Thoracic aorta (tissue), 2 donors: ENCODE measurements around the gene UQCC2. TPM values are rescaled to one million over a fixed set of nuclear protein-coding genes. Genes with fewer than 3 reads are reported as not detected.

Experiments
- ATAC-seq: fragments of 150-250 bp; one replicate; pipeline ENCODE4 v1.8.0; 2017; ENCODE audit warnings: low read depth; ENCODE audit not compliant: insufficient number of reproducible peaks, low FRiP score
- DNase-seq: peaks from one replicate; pipeline ENCODE4 v3.0.0-alpha.2; 2020; ENCODE audit warnings: low spot score
- H3K27ac ChIP-seq, 2 donors: fragments of 200-600 bp; sonication (generic); 1 replicate in 1 of 2; 2 replicates in 1 of 2; pipeline ENCODE4 v1.5.1; 2016; ENCODE audit warnings: mild to moderate bottlenecking in 2 of 2, moderate library complexity in 2 of 2
- H3K27me3 ChIP-seq: fragments of 200-600 bp; sonication (generic); replicated peaks from 2 replicates; pipeline ENCODE4 v1.6.0; 2016; ENCODE audit warnings: mild to moderate bottlenecking; ENCODE audit not compliant: insufficient read depth
- H3K36me3 ChIP-seq: fragments of 200-600 bp; sonication (generic); one replicate; pipeline ENCODE4 v1.5.1; 2016
- H3K4me1 ChIP-seq, 2 donors: fragments of 200-600 bp; sonication (generic); 1 replicate in 1 of 2; 2 replicates in 1 of 2; pipeline versions ENCODE4 v1.5.1 to v1.6.0; 2016; ENCODE audit warnings: low read depth in 2 of 2, mild to moderate bottlenecking in 1 of 2; ENCODE audit not compliant: control insufficient read depth in 1 of 2
- H3K4me3 ChIP-seq: fragments of 200-600 bp; sonication (generic); 2 replicates; pipeline ENCODE4 v1.5.1; 2016; ENCODE audit warnings: mild to moderate bottlenecking
- H3K9me3 ChIP-seq: fragments of 200-600 bp; sonication (generic); 2 replicates; pipeline ENCODE4 v1.5.1; 2016
- CTCF ChIP-seq: fragments of 200-600 bp; sonication (generic); IDR thresholded peaks from one replicate; pipeline ENCODE4 v1.5.1; 2019; ENCODE audit warnings: antibody characterized with exemption
- total RNA-seq, 2 donors: library from RNA; depleted of rRNA; stranded (reverse); fragments of >200 nt; gene quantifications; one replicate each; pipeline versions ENCODE4 v1.1.0 to v1.2.3, GENCODE V29; 2016

The UQCC2 gene
- total RNA-seq, 2 donors from 2014 or later = 15.0 to 39.8 TPM

GRCh38 chr6:33725222-33725621 lies 13.7 kb upstream of the UQCC2 start:
- DNase-seq (no peak), ATAC-seq (no peak)
- Histone ChIP-seq H3K9me3 (no peaks in the 10 kb centered on the region), H3K36me3 (no peaks in the 10 kb centered on the region), H3K4me3 (no peak overlapping the region), H3K4me1 (no peaks in the 10 kb centered on the region), H3K27ac (no peak overlapping the region), H3K27me3 (no peaks in the 10 kb centered on the region)
- no peak for TF ChIP-seq CTCF

DNA sequence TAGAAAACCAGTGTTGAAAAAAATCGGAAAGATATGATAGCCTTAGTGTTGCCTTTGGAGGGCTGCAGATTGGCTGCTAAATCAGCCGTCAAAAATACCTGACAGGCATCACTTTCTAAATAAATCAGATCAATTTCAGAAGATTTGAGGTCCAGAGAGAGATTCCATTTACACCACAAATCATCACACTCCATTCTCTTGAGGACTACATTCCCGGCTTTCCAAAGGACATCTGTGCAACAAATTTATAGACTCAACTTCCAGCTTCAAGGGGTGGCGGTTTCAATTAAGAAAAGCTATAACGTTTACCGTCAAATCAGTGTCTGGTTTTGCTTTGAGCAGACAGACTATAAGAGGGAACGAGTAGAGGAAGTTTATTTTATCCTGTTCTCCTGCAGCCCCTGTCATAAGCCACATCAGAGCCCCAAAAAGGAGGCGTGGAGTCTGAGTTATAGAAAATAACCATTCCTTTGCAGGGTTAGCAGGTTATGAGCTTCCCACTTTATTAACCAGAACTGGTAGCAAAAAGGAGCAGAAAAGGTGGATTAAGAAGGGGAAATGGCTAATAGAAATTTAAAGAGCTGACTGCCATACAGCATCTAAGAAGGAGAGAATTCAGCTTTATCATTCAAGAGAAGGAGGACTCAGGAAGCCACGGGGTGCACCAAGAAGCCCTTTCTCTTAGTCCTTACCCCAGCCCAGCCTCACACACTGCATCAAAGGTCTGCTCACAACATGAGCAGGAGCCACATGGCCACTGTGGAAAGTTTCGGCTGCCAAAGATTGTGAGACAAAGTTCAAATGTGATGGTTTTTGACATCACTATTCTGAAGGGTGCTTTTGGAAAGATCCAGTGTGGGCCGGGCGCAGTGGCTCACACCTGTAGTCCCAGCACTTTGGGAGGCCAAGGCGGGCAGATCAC lies 12.9 kb upstream of the UQCC2 start:
- ATAC-seq = no peak
- Histone ChIP-seq H3K27ac (no peak overlapping the region), H3K4me3 (no peak overlapping the region)

DNA sequence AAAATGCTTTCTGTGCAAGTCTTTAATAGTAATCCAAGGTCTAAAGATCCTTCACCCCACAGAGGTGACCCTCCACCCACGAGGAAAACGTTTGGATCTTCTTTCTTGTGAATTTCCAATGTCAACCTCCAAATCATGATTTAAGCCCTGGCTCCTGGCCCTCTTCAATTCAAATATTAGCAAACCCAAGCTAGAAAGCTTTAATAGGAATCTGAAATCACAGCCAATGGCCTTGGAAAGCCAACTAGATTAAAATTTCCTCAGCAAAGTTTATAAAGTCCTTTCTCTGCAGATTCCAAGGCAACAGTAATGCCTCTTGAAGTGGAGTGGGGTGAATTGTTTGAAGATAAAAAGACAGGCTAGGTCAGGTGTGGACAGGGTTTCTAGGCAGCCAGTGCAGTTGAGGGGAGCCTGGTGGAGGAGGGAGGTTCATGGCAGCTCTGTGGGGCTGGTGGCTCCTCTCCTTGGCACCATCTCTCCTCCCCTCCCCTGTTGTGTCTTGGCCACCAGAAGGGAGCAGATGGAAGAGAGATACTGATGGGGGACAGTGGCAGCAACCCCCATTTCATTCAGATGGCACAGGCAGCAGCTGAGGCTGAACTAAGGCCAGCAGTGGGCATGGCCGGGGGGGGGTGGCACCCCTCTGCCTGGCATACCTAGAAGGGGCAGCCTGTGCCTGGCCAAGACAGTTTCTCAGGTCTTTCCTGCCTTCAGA lies 12.0 kb upstream of the UQCC2 start:
- Histone ChIP-seq H3K4me1 (no peaks in the 10 kb centered on the region), H3K27me3 (no peaks in the 10 kb centered on the region), H3K27ac (no peak overlapping the region), H3K9me3 (no peaks in the 10 kb centered on the region), H3K36me3 (no peaks in the 10 kb centered on the region), H3K4me3 (no peak overlapping the region)
- DNase-seq (no peak), ATAC-seq (no peak)
- no peak for TF ChIP-seq CTCF

More for the DNA sequence above, 12.9 kb upstream of the UQCC2 start:
- DNase-seq = no peak
- no peaks in the 10 kb centered on the region for H3K9me3 ChIP-seq
- TF ChIP-seq CTCF = no peak
- no peaks in the 10 kb centered on the region for H3K27me3 ChIP-seq
- no peaks in the 10 kb centered on the region for H3K4me1 ChIP-seq
- no peaks in the 10 kb centered on the region for H3K36me3 ChIP-seq

DNA sequence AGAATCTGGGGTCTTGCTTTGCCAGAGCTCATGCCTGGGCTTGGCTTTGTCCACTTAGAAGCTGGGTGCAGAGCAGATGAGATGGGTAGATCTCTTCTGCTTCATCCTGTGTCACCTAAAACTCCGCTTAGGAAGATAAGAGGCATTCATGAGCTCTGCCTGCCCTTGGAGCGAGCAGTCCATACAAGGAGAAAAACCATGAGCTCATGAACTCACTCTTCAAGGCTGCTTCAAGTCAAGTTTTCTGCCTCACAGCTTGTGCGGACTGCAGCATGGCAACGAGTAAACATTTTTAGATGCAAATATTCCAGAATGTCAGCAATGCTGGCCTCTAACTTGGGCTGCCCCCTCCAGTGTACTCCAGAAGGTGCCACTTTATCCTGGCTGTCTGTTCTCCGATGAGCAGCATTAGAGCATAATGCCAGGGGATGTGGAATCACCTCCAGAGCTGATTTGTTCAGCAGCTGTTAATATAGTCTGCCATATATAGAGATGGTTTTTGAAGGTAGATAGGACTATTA lies 10.7 kb upstream of the UQCC2 start:
- Histone ChIP-seq H3K9me3 (no peaks in the 10 kb centered on the region), H3K4me3 (no peak overlapping the region), H3K27ac (no peak overlapping the region), H3K4me1 (peaks cover 3 to 6% of the 10 kb centered on the region in 2 donors), H3K27me3 (no peaks in the 10 kb centered on the region), H3K36me3 (no peaks in the 10 kb centered on the region)
- DNase-seq (no peak), ATAC-seq (no peak)
- TF ChIP-seq CTCF = no peak

DNA sequence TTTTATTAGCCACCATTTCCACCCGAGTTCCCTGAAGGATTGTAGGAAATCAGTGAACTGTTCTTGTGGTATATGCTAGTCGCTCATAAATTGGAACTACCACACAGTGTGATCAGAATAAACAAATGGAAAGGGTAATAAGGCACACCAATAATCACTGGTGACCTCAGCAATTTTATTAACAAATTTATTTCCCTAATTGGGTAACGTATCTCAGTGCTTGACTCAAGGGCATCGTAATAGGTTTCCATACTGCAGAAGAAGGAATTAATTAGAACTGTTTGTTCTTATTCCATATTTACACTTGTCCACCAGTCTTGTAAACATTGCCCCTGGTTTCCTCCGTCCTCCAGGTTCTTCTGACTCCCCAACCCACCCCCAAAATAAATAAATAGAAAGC lies 10.0 kb upstream of the UQCC2 start:
- no peak for ATAC-seq
- Histone ChIP-seq H3K27me3 (no peaks in the 10 kb centered on the region), H3K4me1 (peaks cover 5 to 11% of the 10 kb centered on the region in 2 donors), H3K36me3 (no peaks in the 10 kb centered on the region), H3K27ac (no peak overlapping the region), H3K9me3 (no peaks in the 10 kb centered on the region), H3K4me3 (no peak overlapping the region)
- TF ChIP-seq CTCF = no peak
- DNase-seq = no peak
